NCI-H2196 treated with DMSO at 0.1 percent for 48 hours (cell line): Measurements from ENCODE around the gene TRAF2.

ENCODE experiments used
- DNase-seq: peaks from one replicate; lab custom pipeline; 2025; ENCODE audit not compliant: unreplicated experiment; lab: John Stamatoyannopoulos, UW

Gene TRAF2

GRCh38 chr9:136961279-136962065 lies 75.2 kb downstream of the TRAF2 start:
- DNase-seq = no peak

DNA sequence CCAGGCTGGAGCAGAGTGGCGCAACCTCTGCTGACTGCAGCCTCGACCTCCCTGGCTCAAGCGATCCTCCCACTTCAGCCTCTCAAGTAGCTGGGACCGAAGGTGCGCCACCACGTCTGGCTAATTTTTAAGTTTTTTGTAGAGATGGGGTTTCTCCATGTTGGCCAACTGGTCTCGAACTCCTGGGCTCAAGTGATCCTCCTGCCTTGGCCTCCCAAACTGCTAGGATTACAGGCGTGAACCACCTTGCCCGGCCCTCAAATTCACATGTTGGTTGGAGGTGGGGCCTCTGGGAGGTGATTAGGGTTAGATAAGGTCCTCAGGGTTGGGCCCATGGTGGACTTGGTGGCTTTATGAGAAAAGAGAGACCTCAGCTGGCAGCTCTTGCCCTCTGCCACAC lies 75.8 kb downstream of the TRAF2 start:
- no peak for DNase-seq

- DNase-seq = no peak
These were observed 76.5 kb downstream of the TRAF2 start for GRCh38 chr9:136962701-136963248.

GRCh38 chr9:136963341-136963740 lies 77.0 kb downstream of the TRAF2 start:
- DNase-seq = no peak

DNA sequence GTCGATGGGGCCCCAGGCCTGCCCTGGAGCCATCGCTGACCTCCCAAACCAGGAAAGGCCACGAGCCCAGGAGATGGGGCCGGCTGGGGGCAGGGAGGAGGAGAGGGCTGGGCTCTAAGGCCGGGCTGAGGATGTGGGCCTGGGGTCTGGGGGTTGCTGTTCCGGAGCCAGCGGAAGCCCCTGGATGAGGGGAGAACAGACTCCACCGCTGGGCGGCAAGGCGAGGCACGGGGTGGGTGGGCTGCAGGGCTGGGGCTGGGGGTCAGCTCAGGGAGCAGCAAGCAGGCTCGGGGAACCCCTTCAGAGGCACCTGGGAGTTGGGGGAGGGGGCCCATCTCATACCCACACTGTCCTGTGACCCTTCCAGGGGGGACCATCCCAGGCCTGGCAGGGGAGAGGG lies 77.4 kb downstream of the TRAF2 start:
- DNase-seq = no peak

- DNase-seq = no peak
These were observed 77.9 kb downstream of the TRAF2 start for GRCh38 chr9:136964171-136964689.

DNA sequence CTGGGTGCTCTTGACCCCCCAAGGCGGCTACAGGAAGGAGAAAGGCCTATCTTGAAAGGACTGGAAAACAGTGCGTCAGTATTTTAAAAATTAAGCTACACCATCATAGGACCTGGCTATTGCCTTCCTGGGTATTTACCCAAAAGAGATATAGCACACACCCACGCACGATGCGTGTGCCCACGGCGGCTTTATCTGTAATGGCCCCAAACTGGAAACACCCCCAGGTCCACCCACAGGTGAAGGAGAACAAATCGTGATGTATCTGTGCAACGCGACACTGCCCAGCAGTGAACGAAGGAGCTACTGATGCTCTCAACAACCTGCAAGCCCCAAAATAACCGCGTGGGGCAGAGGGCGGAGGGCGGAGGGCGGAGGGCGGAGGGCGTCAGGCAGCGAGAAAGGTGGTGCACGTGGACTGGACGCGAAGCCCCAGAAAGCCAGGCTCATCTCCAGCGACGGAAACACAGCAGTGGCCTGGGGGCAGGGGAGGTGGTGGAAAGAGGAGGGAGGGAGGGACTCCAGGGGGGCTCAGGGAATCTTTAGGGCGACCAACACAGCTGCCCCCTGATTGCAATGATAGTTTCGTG lies 78.6 kb downstream of the TRAF2 start:
- DNase-seq = no peak

GRCh38 chr9:136965771-136966484 lies 79.6 kb downstream of the TRAF2 start:
- no peak for DNase-seq

DNA sequence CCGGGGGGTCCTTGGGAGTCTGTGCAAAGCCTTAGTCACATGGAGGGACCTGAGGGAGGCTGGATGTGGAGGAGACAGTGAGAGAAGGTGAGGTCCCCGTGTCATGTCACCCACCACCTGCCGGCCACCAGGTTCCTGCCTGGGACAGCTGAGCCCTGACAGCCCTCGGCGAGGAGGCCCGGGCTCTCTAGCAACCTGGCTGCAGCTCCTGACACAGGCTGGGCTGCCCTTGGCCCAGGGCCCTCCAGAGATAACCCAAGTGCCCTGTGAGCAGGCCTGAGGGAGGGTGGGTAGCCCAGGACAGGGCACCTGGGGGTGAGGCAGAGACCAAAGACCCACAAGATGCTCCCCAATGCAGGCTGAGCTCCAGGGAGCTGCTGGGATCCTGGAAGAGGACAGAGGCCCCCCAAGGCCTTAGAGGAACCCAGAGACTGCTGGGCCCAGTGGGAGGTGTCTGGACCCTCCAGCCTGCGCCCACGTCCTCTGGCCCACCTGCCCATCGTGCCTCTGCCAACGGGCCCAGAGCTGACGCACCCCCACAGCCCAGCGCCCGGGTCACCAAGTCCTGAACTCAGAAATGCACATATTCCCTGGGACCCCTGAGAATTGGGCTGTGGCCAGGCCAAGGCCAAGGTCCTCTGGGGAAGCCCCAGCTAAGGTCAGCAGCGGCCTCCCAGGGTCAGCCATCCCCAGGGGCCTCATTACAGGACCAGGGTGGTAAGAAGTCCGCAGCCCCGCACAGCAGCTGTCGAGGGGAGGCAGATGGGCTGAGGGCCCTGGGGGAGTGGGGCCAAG lies 82.2 kb downstream of the TRAF2 start:
- no peak for DNase-seq

- DNase-seq = no peak
These were observed 82.8 kb downstream of the TRAF2 start for GRCh38 chr9:136969150-136969549.

- DNase-seq = no peak
These were observed 83.5 kb downstream of the TRAF2 start for GRCh38 chr9:136969774-136970173.

DNA sequence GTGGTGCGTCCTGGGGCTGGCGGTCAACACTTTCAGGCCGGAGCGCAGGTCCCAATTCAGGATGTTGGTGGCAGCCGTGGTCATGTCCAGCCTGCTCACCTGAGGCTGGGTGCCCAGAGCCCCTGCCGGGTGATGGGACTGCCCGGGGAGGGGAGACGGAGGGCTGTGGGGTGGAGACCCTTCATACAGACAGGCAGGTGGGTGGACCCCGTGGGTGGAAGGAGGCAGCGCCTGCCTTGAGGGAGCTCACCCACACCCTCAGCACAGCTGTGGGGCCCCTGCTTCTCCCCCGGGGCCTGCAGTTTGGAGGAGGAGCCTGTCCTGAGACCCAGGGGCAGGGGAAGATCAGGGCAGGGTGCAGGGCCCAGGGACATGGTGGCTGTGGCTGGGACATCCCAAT lies 84.0 kb downstream of the TRAF2 start:
- no peak for DNase-seq

DNA sequence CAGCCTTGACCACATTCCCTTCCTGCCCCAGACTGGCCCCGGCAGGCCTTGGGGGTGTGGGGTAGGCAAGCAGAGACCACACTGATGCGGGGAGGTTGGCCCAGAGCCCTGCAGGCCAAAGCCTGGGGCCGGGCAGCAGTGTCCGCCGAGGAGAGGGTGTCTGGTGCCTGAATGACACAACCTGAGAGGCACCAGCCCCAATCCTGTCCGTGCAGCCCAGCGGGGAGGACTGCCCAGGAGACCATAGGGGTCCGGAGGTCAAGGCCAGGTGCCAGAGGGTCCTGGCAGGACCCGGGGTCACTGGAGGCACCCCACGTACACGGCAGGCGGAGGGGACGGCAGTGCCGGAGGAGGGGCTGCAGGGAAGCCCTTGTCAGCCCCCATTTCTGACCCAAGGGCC lies 85.4 kb downstream of the TRAF2 start:
- no peak for DNase-seq

GRCh38 chr9:136972335-136972734 lies 86.0 kb downstream of the TRAF2 start:
- no peak for DNase-seq

DNA sequence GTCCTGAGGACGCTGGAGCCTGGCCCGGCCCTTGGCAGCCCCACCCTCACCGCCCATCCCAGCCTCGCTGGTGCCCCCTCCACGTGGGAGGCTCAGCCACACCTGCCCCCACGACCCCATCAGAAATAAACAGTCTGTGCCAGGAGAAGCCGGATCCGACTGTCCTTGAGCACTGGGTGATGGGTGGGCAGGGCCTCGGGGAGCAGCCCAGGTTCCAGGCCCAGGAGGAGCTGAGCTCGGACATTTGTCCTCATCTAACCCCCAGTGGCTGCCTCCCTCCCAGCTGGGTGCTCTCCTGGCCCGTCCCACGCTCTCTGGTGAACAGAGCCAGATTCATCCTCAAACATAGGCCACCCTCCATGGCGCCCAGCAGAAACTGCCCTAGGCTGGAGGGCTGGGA lies 86.4 kb downstream of the TRAF2 start:
- DNase-seq = no peak

DNA sequence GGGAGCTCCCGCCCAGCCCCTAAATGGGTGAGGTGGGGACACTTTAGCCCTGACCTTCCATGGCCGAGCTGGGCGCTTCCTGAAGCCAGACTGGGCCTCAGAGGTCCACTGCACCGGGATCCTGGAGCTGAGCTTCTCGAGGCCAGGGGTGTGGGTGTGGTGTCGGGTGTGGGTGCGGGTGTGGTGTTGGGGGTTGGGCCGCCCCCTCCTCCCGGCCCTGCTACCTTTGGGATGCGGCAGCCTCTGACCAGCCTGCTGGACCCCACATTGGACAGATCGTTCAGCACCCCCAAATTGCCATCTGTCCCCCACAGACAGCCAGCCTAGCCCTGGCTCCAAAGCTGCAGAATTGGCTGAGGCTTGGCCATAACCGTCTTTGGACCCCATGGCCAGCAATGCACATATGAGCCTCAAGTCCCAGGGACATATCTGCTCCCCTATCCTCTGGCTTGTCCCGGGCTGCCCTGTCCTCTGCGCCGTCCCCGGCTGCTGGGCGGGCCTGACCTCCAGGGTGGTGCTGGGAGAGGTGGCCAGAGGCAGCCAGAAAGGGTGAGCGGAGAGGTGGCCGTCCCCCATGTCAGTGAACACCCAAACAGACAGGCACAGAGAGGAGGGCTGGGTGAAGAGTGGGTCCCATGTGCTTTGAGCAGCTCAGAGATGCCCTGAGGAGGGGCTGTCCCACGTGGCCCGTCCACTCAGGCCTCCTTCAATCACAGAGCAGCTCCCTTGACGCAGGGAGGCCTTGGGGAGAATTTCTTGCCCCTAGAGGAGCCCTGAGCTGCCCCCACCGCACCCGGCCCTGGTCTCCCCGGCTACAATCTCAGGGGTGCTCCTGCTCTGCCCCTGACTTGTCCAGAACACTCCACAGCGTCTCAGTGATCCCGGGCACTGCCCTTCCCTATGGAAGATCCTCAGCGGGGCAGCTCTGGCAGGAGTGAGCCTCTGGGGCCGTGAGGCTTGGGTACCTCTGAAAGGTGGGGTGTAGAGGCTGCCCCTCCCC lies 87.6 kb downstream of the TRAF2 start:
- DNase-seq = no peak

DNA sequence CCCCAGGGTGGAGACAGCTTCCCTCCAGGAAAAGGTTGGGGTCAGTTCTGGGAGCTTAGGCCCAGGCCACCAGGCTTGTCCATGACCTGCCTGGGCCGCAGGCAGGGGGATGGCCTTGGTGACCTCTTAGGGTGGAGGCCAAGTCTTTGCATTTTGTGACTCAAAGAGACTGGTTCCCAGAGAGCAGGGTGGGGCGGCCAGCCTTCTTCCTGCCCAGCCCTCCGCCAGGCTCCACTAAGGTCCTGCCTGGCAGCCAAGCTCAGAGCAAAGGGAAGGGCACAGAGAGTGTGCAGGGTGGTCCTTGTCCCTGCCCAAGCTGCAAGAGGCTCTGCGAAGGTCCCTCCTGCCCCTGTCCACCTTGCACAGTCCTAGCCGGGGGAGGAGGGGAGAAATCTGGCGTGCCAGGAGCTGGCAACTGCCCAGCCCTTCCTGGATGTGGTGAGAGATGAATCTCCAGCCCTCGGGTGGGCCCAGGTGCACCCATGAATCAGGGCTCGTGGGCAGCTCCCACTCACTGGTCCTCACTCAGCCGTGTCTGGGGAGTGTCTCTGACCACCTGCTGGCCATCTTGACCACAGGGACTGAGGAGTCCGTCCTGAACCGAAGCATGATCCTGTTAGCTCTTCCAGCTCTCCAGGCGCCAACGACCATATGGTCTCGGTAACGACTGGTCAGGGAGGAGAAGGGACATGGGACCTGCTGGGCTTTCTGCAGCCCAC lies 88.7 kb downstream of the TRAF2 start:
- DNase-seq = no peak

- DNase-seq = no peak
These were observed 89.3 kb downstream of the TRAF2 start for GRCh38 chr9:136975644-136976043.
